ENCODE results near the gene AKT2.

DNA sequence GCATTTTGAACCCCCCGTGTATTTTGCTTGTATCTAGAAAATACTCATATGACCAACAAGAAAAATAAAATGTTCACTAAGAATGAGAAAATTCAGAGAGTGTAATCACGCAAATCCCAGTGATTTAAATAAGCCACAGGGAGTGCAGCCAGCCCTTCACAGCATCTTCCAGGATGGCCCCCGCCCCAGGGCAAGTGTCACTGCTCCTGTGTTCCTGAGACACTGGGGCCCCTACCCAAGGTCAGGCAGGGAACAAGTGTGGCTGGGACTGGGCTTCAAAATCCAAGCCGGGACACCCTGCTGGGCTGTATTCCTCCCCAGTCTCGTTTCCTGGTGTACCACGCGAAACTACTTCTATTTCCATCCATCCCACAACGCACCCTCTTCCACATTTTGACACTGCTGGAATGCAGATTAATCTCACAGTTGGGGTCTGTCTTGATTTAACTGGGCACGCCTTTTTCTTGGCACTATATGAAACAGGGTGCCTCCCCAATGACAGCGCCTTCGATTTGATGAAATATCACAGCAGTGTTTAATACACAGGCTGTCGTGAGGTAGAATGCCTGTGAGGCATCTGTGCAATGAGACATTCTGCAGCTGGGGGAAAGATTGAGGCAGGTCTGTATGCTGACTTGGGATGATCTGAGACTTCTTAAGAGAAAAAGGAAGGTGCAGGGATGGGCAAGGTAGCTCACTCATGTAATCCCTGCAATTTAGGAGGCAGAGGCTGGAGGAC, 40.4 kb downstream of the AKT2 start:
- TF ChIP-seq POLR2A (IDR thresholded peaks at IDR 0.05): no peak
- TF ChIP-seq, protein P1, sequence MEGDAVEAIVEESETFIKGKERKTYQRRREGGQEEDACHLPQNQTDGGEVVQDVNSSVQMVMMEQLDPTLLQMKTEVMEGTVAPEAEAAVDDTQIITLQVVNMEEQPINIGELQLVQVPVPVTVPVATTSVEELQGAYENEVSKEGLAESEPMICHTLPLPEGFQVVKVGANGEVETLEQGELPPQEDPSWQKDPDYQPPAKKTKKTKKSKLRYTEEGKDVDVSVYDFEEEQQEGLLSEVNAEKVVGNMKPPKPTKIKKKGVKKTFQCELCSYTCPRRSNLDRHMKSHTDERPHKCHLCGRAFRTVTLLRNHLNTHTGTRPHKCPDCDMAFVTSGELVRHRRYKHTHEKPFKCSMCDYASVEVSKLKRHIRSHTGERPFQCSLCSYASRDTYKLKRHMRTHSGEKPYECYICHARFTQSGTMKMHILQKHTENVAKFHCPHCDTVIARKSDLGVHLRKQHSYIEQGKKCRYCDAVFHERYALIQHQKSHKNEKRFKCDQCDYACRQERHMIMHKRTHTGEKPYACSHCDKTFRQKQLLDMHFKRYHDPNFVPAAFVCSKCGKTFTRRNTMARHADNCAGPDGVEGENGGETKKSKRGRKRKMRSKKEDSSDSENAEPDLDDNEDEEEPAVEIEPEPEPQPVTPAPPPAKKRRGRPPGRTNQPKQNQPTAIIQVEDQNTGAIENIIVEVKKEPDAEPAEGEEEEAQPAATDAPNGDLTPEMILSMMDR (IDR thresholded peaks at IDR 0.05): no peak

Measured in body of pancreas (tissue), 4 donors.